ENCODE results near the gene SCMH1. TPM values are rescaled to one million over a fixed set of nuclear protein-coding genes. Genes with fewer than 3 reads are reported as not detected.

SCMH1 gene
- total and polyA plus RNA-seq, 10 donors, result 8.6 to 40.5 (median 26.1) TPM

- no peak overlapping the region for H3K4me3 ChIP-seq
- TF ChIP-seq CTCF (IDR thresholded peaks at IDR 0.05 in 8 of 11, conservative IDR thresholded peaks at IDR 0.05 in 3 of 11), result no peak
- TF ChIP-seq POLR2A (IDR thresholded peaks at IDR 0.05), result no peak
- TF ChIP-seq POLR2AphosphoS5 (IDR thresholded peaks at IDR 0.05), result no peak
- peaks cover 0 to 16% (median 0%) of the 10 kb centered on the region in 6 donors for H3K36me3 ChIP-seq
- intact Hi-C loops (cut with DNase I; ENCODE audit: low total_unique reads), result no loop called here
- no peak overlapping the region for H3K27ac ChIP-seq
- WGBS, 5 donors, result 92 to 99% (median 95%) methylated on average over 7 of the region's 7 CpGs
- H3K27me3 ChIP-seq (replicated peaks in 1 of 7), result no peaks in the 10 kb centered on the region
- H3K4me1 ChIP-seq, result peaks cover 0 to 4% (median 0%) of the 10 kb centered on the region in 6 donors
- no peak for DNase-seq
- H3K9me3 ChIP-seq, result peaks cover 0 to 30% (median 24%) of the 10 kb centered on the region in 8 donors
Measured at GRCh38 chr1:41169066-41169798, 72.9 kb downstream of the SCMH1 start.

GRCh38 chr1:41167667-41168066 is 74.4 kb downstream of the SCMH1 start:
- H3K4me3 ChIP-seq, result no peak overlapping the region
- WGBS, 5 donors, result 95 to 97% (median 96%) methylated on average over 3 of the region's 3 CpGs
- DNase-seq, result no peak
- H3K4me1 ChIP-seq, result peaks cover 0 to 4% (median 0%) of the 10 kb centered on the region in 6 donors
- H3K27ac ChIP-seq, result no peak overlapping the region
- TF ChIP-seq POLR2A (IDR thresholded peaks at IDR 0.05) (no peak), CTCF (IDR thresholded peaks at IDR 0.05 in 8 of 11, conservative IDR thresholded peaks at IDR 0.05 in 3 of 11) (no peak), POLR2AphosphoS5 (IDR thresholded peaks at IDR 0.05) (no peak)
- H3K36me3 ChIP-seq, result peaks cover 0 to 23% (median under 1%) of the 10 kb centered on the region in 6 donors
- intact Hi-C loops (cut with DNase I; ENCODE audit: low total_unique reads), result no loop called here
- peaks cover 0 to 30% (median 24%) of the 10 kb centered on the region in 8 donors for H3K9me3 ChIP-seq
- H3K27me3 ChIP-seq (replicated peaks in 1 of 7), result no peaks in the 10 kb centered on the region

- peaks cover 0 to 30% (median 24%) of the 10 kb centered on the region in 8 donors for H3K9me3 ChIP-seq
- 94 to 96% (median 96%) methylated on average over 2 of the region's 2 CpGs for WGBS, 5 donors
- intact Hi-C loops (cut with DNase I; ENCODE audit: low total_unique reads), result no loop called here
- H3K4me3 ChIP-seq, result no peak overlapping the region
- no peak overlapping the region for H3K27ac ChIP-seq
- H3K27me3 ChIP-seq (replicated peaks in 1 of 7), result no peaks in the 10 kb centered on the region
- no peak for TF ChIP-seq POLR2A (IDR thresholded peaks at IDR 0.05)
- no peak for TF ChIP-seq POLR2AphosphoS5 (IDR thresholded peaks at IDR 0.05)
- no peak for TF ChIP-seq CTCF (IDR thresholded peaks at IDR 0.05 in 8 of 11, conservative IDR thresholded peaks at IDR 0.05 in 3 of 11)
- no peak for DNase-seq
- H3K4me1 ChIP-seq, result no peaks in the 10 kb centered on the region
- peaks cover 0 to 48% (median 5%) of the 10 kb centered on the region in 6 donors for H3K36me3 ChIP-seq
Measured at GRCh38 chr1:41164727-41165126, 77.4 kb downstream of the SCMH1 start.

- Histone ChIP-seq H3K9me3 (peaks cover 0 to 12% (median 6%) of the 10 kb centered on the region in 8 donors), H3K27me3 (replicated peaks in 1 of 7) (no peaks in the 10 kb centered on the region), H3K36me3 (peaks cover 0 to 55% (median 5%) of the 10 kb centered on the region in 6 donors), H3K4me3 (no peak overlapping the region), H3K4me1 (no peaks in the 10 kb centered on the region), H3K27ac (no peak overlapping the region)
- no peak for DNase-seq
- 85 to 100% (median 95%) methylated on average over 3 of the region's 3 CpGs for WGBS, 5 donors
- no peak for TF ChIP-seq POLR2AphosphoS5 (IDR thresholded peaks at IDR 0.05)
- TF ChIP-seq POLR2A (IDR thresholded peaks at IDR 0.05), result no peak
- TF ChIP-seq CTCF (IDR thresholded peaks at IDR 0.05 in 8 of 11, conservative IDR thresholded peaks at IDR 0.05 in 3 of 11), result no peak
- intact Hi-C loops (cut with DNase I; ENCODE audit: low total_unique reads), result no loop called here
Measured at GRCh38 chr1:41162441-41162840, 79.7 kb downstream of the SCMH1 start.

Measured in spleen (tissue), 11 donors.